Neural cell (in vitro differentiated cells): Measurements from ENCODE around the gene GPS1. TPM values are rescaled to one million over a fixed set of nuclear protein-coding genes. Genes with fewer than 3 reads are reported as not detected.

Experiments
- H2AFZ ChIP-seq: fragments of 200-600, 300-800 bp; sonication (generic), shearing (Covaris generic); 2 replicates; pipeline ENCODE4 v1.6.0; 2014; ENCODE audit warnings: low read depth, mild to moderate bottlenecking, antibody characterized with exemption, low read length, moderate library complexity
- H3F3A ChIP-seq: fragments of 200-600 bp; shearing (Covaris generic); 2 replicates; pipeline ENCODE4 v1.6.1; 2016; ENCODE audit warnings: mild to moderate bottlenecking, moderate library complexity, mixed read lengths, antibody characterized with exemption, low read length; ENCODE audit not compliant: insufficient read depth, poor library complexity, severe bottlenecking
- H3K27ac ChIP-seq: fragments of 200-600, 300-800 bp; sonication (generic), shearing (Covaris generic); 2 replicates; pipeline ENCODE4 v1.5.1; 2014; ENCODE audit warnings: mild to moderate bottlenecking, low read length, moderate library complexity
- H3K27me3 ChIP-seq: fragments of 300-800, 200-600 bp; sonication (generic), shearing (Covaris generic); 2 replicates; pipeline ENCODE4 v1.6.0; 2014; ENCODE audit warnings: mild to moderate bottlenecking, low read depth, low read length, moderate library complexity; ENCODE audit not compliant: insufficient read depth
- H3K36me3 ChIP-seq: fragments of 300-800, 200-600 bp; sonication (generic), shearing (Covaris generic); 2 replicates; pipeline ENCODE4 v1.5.1; 2014; ENCODE audit warnings: mild to moderate bottlenecking, antibody characterized with exemption, low read length, moderate library complexity; ENCODE audit not compliant: insufficient read depth
- H3K4me2 ChIP-seq: fragments of 300-800, 200-600 bp; sonication (generic), shearing (Covaris generic); 2 replicates; pipeline ENCODE4 v1.6.0; 2014; ENCODE audit warnings: mild to moderate bottlenecking, low read length
- H3K4me3 ChIP-seq: fragments of 300-800, 200-600 bp; sonication (generic), shearing (Covaris generic); 2 replicates; pipeline ENCODE4 v1.5.1; 2014; ENCODE audit warnings: mild to moderate bottlenecking, low read length, moderate library complexity
- H3K79me2 ChIP-seq: fragments of 200-600 bp; shearing (Covaris generic); replicated peaks from 2 replicates; pipeline ENCODE4 v1.6.0; 2014; ENCODE audit warnings: mild to moderate bottlenecking, low read length, moderate library complexity; ENCODE audit not compliant: insufficient read depth
- H3K9ac ChIP-seq: fragments of 300-800, 200-600 bp; sonication (generic), shearing (Covaris generic); 2 replicates; pipeline ENCODE4 v1.6.1; 2016; ENCODE audit warnings: mild to moderate bottlenecking, low read length, mixed read lengths
- H3K9me2 ChIP-seq: fragments of 200-600 bp; shearing (Covaris generic); 2 replicates; pipeline ENCODE4 v1.6.1; 2016; ENCODE audit warnings: mild to moderate bottlenecking, low read length, mixed read lengths; ENCODE audit not compliant: insufficient read depth
- H3K9me3 ChIP-seq: fragments of 200-600, 300-800 bp; sonication (generic), shearing (Covaris generic); 2 replicates; pipeline ENCODE4 v1.6.1; 2016; ENCODE audit warnings: mild to moderate bottlenecking, mixed run types, low read length, moderate library complexity, mixed read lengths
- H4K20me1 ChIP-seq: fragments of 200-600 bp; shearing (Covaris generic); 2 replicates; pipeline ENCODE4 v1.6.1; 2016; ENCODE audit warnings: mild to moderate bottlenecking, mixed run types; ENCODE audit not compliant: insufficient read depth
- EP300 ChIP-seq: fragments of 450-650 bp; conservative IDR thresholded peaks from 2 replicates; pipeline ENCODE4 v1.6.1; 2014; ENCODE audit warnings: antibody characterized with exemption, mild to moderate bottlenecking, moderate library complexity; ENCODE audit not compliant: poor library complexity, severe bottlenecking
- EZH2 ChIP-seq: fragments of 200-600, 300-800 bp; shearing (Covaris generic), sonication (generic); IDR thresholded peaks from 2 replicates; pipeline ENCODE4 v1.6.1; 2014; ENCODE audit warnings: antibody characterized with exemption, low read length, borderline replicate concordance, mild to moderate bottlenecking; ENCODE audit not compliant: insufficient read depth, poor library complexity, severe bottlenecking
- MXI1 ChIP-seq: fragments of 450-650 bp; conservative IDR thresholded peaks from 2 replicates; pipeline ENCODE4 v1.6.1; 2014; ENCODE audit warnings: antibody characterized with exemption, mild to moderate bottlenecking; ENCODE audit not compliant: poor library complexity, severe bottlenecking
- POLR2AphosphoS5 ChIP-seq: IDR thresholded peaks from 2 replicates; pipeline ENCODE4 v1.6.1; 2012
- RAD21 ChIP-seq: fragments of 450-650 bp; conservative IDR thresholded peaks from 2 replicates; pipeline ENCODE4 v1.6.1; 2014; ENCODE audit warnings: antibody characterized with exemption, mild to moderate bottlenecking, moderate library complexity
- SMC3 ChIP-seq: fragments of 450-650 bp; conservative IDR thresholded peaks from 2 replicates; pipeline ENCODE4 v1.6.1; 2014; ENCODE audit warnings: antibody characterized with exemption, mild to moderate bottlenecking, moderate library complexity; ENCODE audit not compliant: poor library complexity
- TAF1 ChIP-seq: IDR thresholded peaks from 2 replicates; pipeline ENCODE4 v1.6.1; 2012; ENCODE audit warnings: low read depth
- polyA plus RNA-seq: library from polyadenylated mRNA; depleted of rRNA; stranded (reverse); fragments of >200 nt; gene quantifications from 2 replicates; pipeline ENCODE4 v1.2.3, GENCODE V29; 2014
- TF ChIP-seq, protein P1 (sequence below): fragments of 450-650 bp; IDR thresholded peaks from 2 replicates; pipeline ENCODE4 v1.5.1; 2014; ENCODE audit warnings: antibody characterized with exemption, mild to moderate bottlenecking, moderate library complexity; ENCODE audit not compliant: poor library complexity, severe bottlenecking
- TF ChIP-seq, protein P2 (sequence below): IDR thresholded peaks from 2 replicates; pipeline ENCODE4 v1.6.1; 2012; ENCODE audit warnings: borderline replicate concordance

Gene GPS1
- polyA plus RNA-seq, 1 donor from 2014 or later, result 170 TPM

DNA sequence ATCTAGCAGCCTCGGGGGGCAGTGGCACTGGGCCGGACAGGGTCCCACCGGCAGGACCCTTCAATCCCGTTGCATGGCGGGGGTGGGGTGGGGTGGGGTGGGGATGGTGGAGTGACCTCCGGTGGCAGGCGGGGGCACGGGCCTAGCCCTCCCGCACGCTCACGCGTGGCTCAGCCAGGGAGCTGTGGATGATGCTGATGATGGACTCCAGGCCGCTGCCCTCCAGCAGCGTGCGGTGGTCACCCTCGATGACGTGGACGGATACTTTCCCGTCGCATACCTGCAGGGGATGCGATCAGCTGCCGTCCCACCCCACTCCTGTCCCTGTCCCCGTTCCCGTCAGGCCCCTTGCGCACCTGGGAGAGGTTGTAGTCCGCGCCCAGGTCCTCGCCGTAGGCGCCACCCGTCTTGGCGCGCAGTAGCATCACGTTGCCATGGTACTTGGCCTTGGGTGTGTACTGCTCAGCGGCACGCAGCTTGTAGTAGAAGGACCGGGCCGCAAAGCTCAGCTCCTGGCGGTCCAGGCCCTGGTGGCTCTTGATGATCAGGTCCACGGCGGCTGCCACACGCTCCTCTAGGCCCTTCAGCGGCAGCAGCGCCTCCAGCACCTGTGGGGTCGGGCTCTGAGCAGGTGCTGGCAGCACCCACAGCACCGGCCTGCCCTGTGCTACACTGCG is 27.4 kb downstream of the GPS1 start (continued):
- TF ChIP-seq, protein P1, sequence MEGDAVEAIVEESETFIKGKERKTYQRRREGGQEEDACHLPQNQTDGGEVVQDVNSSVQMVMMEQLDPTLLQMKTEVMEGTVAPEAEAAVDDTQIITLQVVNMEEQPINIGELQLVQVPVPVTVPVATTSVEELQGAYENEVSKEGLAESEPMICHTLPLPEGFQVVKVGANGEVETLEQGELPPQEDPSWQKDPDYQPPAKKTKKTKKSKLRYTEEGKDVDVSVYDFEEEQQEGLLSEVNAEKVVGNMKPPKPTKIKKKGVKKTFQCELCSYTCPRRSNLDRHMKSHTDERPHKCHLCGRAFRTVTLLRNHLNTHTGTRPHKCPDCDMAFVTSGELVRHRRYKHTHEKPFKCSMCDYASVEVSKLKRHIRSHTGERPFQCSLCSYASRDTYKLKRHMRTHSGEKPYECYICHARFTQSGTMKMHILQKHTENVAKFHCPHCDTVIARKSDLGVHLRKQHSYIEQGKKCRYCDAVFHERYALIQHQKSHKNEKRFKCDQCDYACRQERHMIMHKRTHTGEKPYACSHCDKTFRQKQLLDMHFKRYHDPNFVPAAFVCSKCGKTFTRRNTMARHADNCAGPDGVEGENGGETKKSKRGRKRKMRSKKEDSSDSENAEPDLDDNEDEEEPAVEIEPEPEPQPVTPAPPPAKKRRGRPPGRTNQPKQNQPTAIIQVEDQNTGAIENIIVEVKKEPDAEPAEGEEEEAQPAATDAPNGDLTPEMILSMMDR, result no peak

DNA sequence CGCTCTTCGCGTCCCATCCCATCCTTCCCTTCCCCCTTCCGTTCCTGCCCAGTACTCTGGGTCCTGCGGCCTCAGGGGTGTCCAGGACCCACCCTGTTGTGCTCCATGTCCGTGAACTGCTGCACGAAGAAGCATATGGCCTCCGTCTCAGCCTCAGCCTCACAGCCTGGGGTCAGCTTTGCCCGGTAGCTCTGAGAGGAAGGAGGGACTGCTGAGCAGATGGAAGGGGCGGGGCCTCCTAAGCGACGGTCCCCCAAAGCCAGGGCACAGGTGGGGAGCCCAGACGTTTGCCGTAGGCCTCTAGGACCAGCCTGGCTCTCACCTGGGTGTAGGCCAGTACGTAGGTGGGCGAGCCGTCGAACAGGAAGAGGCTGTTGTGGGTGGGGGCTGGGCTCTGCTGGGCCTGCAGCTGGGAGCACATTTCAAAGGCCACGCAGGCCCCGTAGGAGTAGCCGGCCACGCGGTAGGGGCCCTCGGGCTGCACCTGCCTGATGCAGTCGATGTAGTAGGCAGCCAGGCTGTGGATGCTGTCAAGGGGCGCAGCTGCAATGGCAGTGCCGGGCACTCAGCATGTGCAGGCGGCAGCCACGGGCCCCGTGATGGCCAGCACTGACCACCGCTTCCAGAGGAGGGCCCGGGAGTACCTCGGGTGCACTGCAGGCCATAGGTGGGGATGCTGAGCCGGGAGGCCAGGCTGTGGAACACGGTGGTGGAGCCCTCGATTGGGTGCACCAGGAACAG is 28.5 kb downstream of the GPS1 start:
- Histone ChIP-seq H3K27ac (no peak overlapping the region), H3K4me3 (no peak overlapping the region), H4K20me1 (no peaks in the 10 kb centered on the region), H3K9me2 (no peaks in the 10 kb centered on the region), H2AFZ (no peak overlapping the region), H3K79me2 (no peaks in the 10 kb centered on the region), H3K9ac (no peak overlapping the region), H3K4me2 (no peak overlapping the region), H3K9me3 (no peaks in the 10 kb centered on the region), H3F3A (no peaks in the 10 kb centered on the region), H3K36me3 (no peaks in the 10 kb centered on the region), H3K27me3 (no peaks in the 10 kb centered on the region)
- no peak for TF ChIP-seq MXI1
- no peak for TF ChIP-seq EZH2
- TF ChIP-seq, protein P2, sequence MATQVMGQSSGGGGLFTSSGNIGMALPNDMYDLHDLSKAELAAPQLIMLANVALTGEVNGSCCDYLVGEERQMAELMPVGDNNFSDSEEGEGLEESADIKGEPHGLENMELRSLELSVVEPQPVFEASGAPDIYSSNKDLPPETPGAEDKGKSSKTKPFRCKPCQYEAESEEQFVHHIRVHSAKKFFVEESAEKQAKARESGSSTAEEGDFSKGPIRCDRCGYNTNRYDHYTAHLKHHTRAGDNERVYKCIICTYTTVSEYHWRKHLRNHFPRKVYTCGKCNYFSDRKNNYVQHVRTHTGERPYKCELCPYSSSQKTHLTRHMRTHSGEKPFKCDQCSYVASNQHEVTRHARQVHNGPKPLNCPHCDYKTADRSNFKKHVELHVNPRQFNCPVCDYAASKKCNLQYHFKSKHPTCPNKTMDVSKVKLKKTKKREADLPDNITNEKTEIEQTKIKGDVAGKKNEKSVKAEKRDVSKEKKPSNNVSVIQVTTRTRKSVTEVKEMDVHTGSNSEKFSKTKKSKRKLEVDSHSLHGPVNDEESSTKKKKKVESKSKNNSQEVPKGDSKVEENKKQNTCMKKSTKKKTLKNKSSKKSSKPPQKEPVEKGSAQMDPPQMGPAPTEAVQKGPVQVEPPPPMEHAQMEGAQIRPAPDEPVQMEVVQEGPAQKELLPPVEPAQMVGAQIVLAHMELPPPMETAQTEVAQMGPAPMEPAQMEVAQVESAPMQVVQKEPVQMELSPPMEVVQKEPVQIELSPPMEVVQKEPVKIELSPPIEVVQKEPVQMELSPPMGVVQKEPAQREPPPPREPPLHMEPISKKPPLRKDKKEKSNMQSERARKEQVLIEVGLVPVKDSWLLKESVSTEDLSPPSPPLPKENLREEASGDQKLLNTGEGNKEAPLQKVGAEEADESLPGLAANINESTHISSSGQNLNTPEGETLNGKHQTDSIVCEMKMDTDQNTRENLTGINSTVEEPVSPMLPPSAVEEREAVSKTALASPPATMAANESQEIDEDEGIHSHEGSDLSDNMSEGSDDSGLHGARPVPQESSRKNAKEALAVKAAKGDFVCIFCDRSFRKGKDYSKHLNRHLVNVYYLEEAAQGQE, result no peak
- no peak for TF ChIP-seq POLR2AphosphoS5
- TF ChIP-seq EP300, result no peak
- TF ChIP-seq, protein P1, result no peak
- TF ChIP-seq TAF1, result no peak
- no peak for TF ChIP-seq RAD21
- TF ChIP-seq SMC3, result no peak
